Mucosa of descending colon (tissue), 3 donors: Measurements from ENCODE around the gene NT5E. TPM values are rescaled to one million over a fixed set of nuclear protein-coding genes. Genes with fewer than 3 reads are reported as not detected.
A peak's percentile ranks its signal among the peaks of the same experiment; 100 is the strongest.

Source experiments
- ATAC-seq: fragments of 200-7000 bp; cut with Tn5 transposase; one replicate; pipeline ENCODE4 v1.9.1; 2020; ENCODE audit warnings: mild to moderate bottlenecking, moderate library complexity
- DNase-seq, 3 donors: peaks; one replicate each; pipeline ENCODE4 v3.0.0-alpha.2; 2020
- H3K36me3 ChIP-seq: fragments of 200-600 bp; one replicate; pipeline ENCODE4 v1.8.0; 2021; ENCODE audit warnings: low read depth, mild to moderate bottlenecking
- H3K4me1 ChIP-seq: fragments of 200-600 bp; one replicate; pipeline ENCODE4 v1.8.0; 2021; ENCODE audit warnings: low read depth, mild to moderate bottlenecking
- H3K4me3 ChIP-seq: fragments of 200-600 bp; one replicate; pipeline ENCODE4 v1.8.0; 2021; ENCODE audit warnings: mild to moderate bottlenecking
- H3K9me3 ChIP-seq: fragments of 200-600 bp; one replicate; pipeline ENCODE4 v1.8.0; 2021; ENCODE audit warnings: mild to moderate bottlenecking
- CTCF ChIP-seq: fragments of 200-600 bp; IDR thresholded peaks from one replicate; pipeline ENCODE4 v1.8.0; 2022; ENCODE audit warnings: antibody characterized with exemption, mild to moderate bottlenecking
- intact Hi-C, 2 donors: fragments of 100-400 bp; cut with DNase I in 1 of 2; cut with micrococcal nuclease in 1 of 2; formaldehyde crosslinking; loops; one replicate each; pipeline versions ENCODE4 v1.11.0 to v1.11.1; 2022; cut with DNase I, micrococcal nuclease
- total RNA-seq, 3 donors: library from RNA; stranded (reverse); fragmentation: NEBNext Ultra II Directional in 2 of 3; extraction: Animal tissue kit (Norgen Biotek cat#: 25700) in 2 of 3; gene quantifications; one replicate each; pipeline versions ENCODE4 v1.2.1 to v1.2.4, GENCODE V29; 2021 to 2023
- donor health status: DM: no; HTN: no; CAD: no; lungs with moderate emphysema.
- donor health status: DM: no; HTN: no; CAD: no.
- donor health status: DM: no; HTN: yes; CAD: no.

NT5E gene
- total RNA-seq, 3 donors from 2014 or later = 29.0 to 75.8 (median 29.7) TPM

- Histone ChIP-seq H3K4me3 (no peak overlapping the region), H3K4me1 (peaks cover 5% of the 10 kb centered on the region), H3K9me3 (no peaks in the 10 kb centered on the region), H3K36me3 (no peaks in the 10 kb centered on the region)
- no peak for DNase-seq
- peak; percentile 73 for ATAC-seq
- TF ChIP-seq CTCF = no peak
- intact Hi-C loops = no loop called here
Measured at GRCh38 chr6:85419046-85419759, 30.7 kb upstream of the NT5E start.

GRCh38 chr6:85420551-85420950, 29.3 kb upstream of the NT5E start:
- peaks cover 5% of the 10 kb centered on the region for H3K4me1 ChIP-seq
- intact Hi-C loops = no loop called here
- H3K4me3 ChIP-seq = no peak overlapping the region
- ATAC-seq (no peak), DNase-seq (no peak)
- no peaks in the 10 kb centered on the region for H3K36me3 ChIP-seq
- H3K9me3 ChIP-seq = peaks cover under 1% of the 10 kb centered on the region
- no peak for TF ChIP-seq CTCF

GRCh38 chr6:85421181-85421580, 28.7 kb upstream of the NT5E start:
- no peak for ATAC-seq
- intact Hi-C loops = no loop called here
- no peak for TF ChIP-seq CTCF

GRCh38 chr6:85421972-85422371, 27.9 kb upstream of the NT5E start:
- no peaks in the 10 kb centered on the region for H3K36me3 ChIP-seq
- no peak overlapping the region for H3K4me3 ChIP-seq
- no peak for ATAC-seq
- intact Hi-C loops = no loop called here
- H3K9me3 ChIP-seq = peaks cover 9% of the 10 kb centered on the region
- TF ChIP-seq CTCF = no peak
- H3K4me1 ChIP-seq = no peaks in the 10 kb centered on the region
- no peak for DNase-seq

More at GRCh38 chr6:85421181-85421580, 28.7 kb upstream of the NT5E start:
- Histone ChIP-seq H3K4me1 (peaks cover 3% of the 10 kb centered on the region), H3K9me3 (peaks cover 6% of the 10 kb centered on the region), H3K4me3 (no peak overlapping the region), H3K36me3 (no peaks in the 10 kb centered on the region)
- no peak for DNase-seq

- H3K9me3 ChIP-seq = peaks cover 9% of the 10 kb centered on the region
- H3K4me3 ChIP-seq = no peak overlapping the region
- ATAC-seq = no peak
- H3K4me1 ChIP-seq = no peaks in the 10 kb centered on the region
- no peak for TF ChIP-seq CTCF
- no peak for DNase-seq
- H3K36me3 ChIP-seq = no peaks in the 10 kb centered on the region
- intact Hi-C loops = no loop called here
Measured at GRCh38 chr6:85422996-85423395, 26.9 kb upstream of the NT5E start.
